GM12874 (cell line): ENCODE measurements around the gene SLC26A11.

Experiments used
- CTCF ChIP-seq: IDR thresholded peaks from 2 replicates; pipeline ENCODE4 v1.5.1; 2011; ENCODE audit warnings: low read depth, mild to moderate bottlenecking, control low read depth, low read length, moderate library complexity; ENCODE audit not compliant: insufficient read depth

Gene SLC26A11

GRCh38 chr17:80237386-80237785 lies 17.2 kb downstream of the SLC26A11 start:
- TF ChIP-seq CTCF = no peak

GRCh38 chr17:80242505-80242904 lies 22.3 kb downstream of the SLC26A11 start:
- TF ChIP-seq CTCF = no peak

- TF ChIP-seq CTCF = no peak
These were observed 23.6 kb downstream of the SLC26A11 start for GRCh38 chr17:80243526-80244433.

GRCh38 chr17:80244871-80245509 lies 24.8 kb downstream of the SLC26A11 start:
- no peak for TF ChIP-seq CTCF

- no peak for TF ChIP-seq CTCF
These were observed 25.5 kb downstream of the SLC26A11 start for GRCh38 chr17:80245566-80246265.

GRCh38 chr17:80246266-80246681 lies 26.0 kb downstream of the SLC26A11 start:
- TF ChIP-seq CTCF = no peak

GRCh38 chr17:80246726-80247125 lies 26.5 kb downstream of the SLC26A11 start:
- TF ChIP-seq CTCF = no peak
